Middle frontal gyrus (tissue), 1 donor: ENCODE results near the gene BEAN1.
"Not testable (repeated sequence)": the region's sequence is repeated elsewhere in the genome, so short reads cannot be mapped to it uniquely, and the experiment has no call there.

Source experiments
- DNase-seq: peaks from one replicate; pipeline ENCODE4 v3.0.0-alpha.2; 2015; ENCODE audit warnings: low spot score; ENCODE audit errors: extremely low spot score

BEAN1 gene

DNA sequence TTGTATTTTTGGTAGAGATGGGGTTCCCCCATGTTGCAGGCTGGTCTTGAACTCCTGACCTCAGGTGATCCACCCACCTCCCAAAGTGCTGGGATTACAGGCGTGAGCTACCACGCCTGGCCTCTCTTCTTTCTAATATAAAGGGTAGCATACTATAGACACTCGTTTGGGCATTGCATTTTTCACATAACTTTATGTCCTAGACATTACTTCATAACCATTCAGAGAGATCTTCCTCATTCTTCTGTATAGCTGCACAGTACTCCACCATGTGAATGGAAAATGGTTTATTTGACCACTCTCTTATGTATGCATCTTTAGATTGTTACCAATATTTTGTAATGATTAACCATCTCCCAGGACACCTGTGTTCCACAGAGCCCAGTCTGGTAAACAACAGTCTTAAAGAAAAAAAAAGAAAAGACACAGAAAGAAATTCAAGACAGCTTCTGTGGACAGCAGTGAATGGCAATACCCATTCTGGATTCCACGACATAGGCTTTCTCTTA is 80.7 kb downstream of the BEAN1 start:
- no peak for DNase-seq

- DNase-seq = no peak
These were observed 81.3 kb downstream of the BEAN1 start for GRCh38 chr16:66508248-66508913.

- no peak for DNase-seq
These were observed 81.9 kb downstream of the BEAN1 start for GRCh38 chr16:66508914-66509496.

- DNase-seq = no peak
These were observed 82.5 kb downstream of the BEAN1 start for GRCh38 chr16:66509576-66509975.

GRCh38 chr16:66510298-66510697 is 83.2 kb downstream of the BEAN1 start:
- DNase-seq = no peak

- DNase-seq = no peak
These were observed 83.9 kb downstream of the BEAN1 start for GRCh38 chr16:66510711-66511601.

- no peak for DNase-seq
These were observed 84.6 kb downstream of the BEAN1 start for GRCh38 chr16:66511602-66512271.

- no peak for DNase-seq
These were observed 85.4 kb downstream of the BEAN1 start for GRCh38 chr16:66512272-66513110.

GRCh38 chr16:66513111-66513723 is 86.1 kb downstream of the BEAN1 start:
- DNase-seq = no peak

- not testable (repeated sequence) for DNase-seq
These were observed 87.3 kb downstream of the BEAN1 start for GRCh38 chr16:66514391-66514790.

DNA sequence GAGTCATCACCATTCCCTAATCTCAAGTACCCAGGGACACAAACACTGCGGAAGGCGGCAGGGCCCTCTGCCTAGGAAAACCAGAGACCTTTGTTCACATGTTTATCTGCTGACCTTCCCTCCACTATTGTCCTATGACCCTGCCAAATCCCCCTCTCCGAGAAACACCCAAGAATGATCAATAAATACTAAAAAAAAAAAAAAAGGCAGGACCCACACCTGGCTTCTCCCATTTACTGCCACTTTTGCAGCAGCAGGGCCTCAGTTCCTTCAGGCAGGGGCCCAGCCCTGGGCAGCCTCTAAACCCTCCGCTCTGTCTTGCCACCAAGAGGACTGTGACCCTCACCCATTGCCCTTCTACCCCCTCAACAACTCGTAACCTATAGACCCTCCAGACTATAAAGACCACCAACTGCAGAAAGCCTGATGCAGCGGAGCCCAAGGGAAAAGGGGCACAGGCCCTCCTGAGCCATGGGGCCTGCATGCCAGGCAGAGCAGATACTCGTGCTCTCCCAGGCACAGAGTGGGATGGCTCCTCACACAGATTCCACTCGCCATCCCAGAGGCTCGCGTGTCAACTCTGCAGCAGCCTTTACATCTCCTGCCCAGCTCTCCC is 88.0 kb downstream of the BEAN1 start:
- not testable (repeated sequence) for DNase-seq

- DNase-seq = no peak
These were observed 88.8 kb downstream of the BEAN1 start for GRCh38 chr16:66515596-66516508.

DNA sequence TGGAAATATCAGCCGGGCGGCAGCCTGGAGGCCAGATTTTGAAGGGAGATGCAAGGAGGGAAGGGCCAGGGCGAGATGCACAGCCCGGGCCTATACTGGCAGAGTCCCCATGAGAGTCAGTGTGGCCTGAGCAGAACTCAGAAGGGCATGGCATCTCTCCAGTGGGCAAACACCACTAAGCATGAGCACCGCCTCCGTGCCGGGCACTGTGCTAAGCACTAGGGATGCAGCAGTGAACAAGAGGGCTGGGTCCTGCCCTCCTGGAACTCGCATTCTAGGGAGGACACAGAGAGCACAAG is 89.4 kb downstream of the BEAN1 start:
- peak; percentile 17 for DNase-seq

DNA sequence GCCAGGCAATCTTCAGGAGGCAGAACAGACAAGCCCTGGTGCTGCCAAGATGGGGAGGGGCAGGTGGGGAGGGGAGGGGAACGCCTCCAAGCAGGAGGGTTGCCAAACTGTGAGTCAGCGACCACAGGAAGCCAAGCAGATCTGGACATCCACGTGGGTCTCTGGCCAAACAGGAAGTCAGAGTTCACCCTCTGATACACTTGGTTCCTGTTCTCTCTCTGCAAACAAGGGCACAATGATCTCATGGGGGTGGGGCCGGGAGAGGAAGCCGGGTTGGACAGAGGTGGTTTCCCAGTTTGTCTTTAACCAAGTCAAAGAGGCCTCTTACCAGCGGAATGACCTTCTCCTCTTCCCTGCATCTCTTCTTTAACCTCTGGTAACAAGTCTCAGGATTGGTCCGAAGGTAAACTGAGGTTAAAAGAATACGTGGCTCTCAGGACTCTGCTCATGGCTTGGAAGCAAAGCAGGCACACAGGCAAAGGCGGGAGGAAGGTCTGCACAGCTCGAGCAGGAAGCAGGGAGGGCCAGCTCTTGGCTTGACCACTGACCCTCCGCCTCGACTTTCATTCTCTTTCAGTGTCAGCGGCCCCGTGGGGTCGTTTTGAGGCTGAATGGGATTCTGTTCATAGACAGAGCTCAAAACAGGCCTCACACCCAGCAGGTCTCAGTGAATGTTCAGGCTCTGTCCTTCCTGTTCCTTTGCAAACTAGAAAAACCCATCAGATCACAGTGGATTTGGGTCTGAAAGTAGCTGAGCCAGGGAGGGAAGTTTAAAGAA is 89.9 kb downstream of the BEAN1 start:
- peak; percentile 62 for DNase-seq

DNA sequence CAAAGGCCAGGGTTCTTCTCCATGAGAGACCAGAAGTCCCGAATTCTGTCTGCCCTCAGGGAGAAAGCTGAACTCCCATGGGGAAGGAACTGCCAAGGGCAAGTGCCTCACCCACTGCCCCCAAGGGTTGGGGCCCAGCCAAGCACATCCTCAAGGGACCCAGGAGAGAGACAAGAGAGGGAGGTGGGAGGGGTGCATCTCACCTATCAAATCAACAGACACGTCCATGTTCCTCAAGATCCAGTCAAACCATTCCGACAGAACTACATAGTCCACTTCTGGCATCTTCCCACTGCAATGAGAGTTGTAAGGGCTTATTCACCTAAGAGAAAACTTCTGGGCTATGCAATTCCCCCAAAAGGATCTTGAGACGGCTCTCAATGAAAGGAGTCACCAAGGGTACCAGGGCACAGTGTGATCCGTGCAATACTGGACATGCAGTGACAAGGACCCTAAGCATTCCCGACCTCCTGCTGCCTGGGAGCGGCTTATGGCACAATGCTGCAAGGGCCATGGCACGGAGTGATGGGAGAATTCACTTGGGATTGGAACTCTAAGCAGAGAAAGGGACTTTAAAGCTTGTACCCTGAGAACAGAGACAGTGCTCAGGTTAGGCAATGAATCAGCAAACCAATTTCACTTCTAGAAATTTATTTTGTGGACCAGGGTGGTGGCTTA is 90.6 kb downstream of the BEAN1 start:
- DNase-seq = no peak

DNA sequence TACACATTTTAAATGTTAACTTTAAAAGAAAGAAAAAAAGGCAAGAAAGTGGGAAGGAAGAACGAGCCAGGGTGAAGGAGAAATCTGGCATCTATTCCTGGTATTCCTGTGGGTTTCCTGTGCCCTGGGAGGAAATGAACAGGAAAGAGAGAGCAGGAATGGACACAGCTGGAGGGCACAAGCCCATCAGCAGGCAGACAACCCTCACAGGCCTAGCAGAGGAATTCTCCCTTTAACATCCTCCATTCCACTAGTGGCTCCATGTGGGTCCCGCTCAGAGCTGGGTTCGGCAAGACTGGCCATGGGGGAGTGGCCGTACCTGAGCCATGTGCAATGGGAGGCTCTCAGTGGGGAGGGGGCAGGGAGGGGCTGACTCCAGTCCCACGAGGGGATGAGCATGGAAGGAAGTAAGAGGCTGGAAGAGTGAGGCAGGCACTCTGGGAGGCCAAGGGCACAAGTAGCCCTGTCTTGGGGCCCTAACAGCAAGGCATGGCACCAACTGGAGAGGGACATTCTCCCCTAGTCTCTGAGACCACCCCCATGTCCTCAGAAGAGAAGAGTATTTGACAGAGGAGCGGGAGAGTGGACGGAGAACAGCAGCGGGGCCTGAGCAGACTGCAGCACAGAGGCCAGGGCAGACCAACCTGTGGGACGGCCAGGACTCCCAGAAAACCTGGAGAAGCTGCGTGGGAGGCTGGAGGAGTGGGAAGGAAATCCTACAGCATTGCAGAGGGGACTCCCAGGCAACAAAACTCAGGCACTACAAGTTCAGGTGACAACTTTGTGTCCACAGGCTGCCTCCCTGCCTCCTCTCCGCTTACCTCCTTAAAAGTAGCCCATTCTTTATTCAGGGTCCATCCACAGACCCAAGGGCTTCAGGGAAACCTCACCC is 92.6 kb downstream of the BEAN1 start:
- no peak for DNase-seq
